Omental fat pad (tissue), 4 donors: Measurements from ENCODE around the gene ITGB6. TPM values are rescaled to one million over a fixed set of nuclear protein-coding genes. Genes with fewer than 3 reads are reported as not detected.

ENCODE experiments used
- ATAC-seq: fragments of 150-250 bp; one replicate; pipeline ENCODE4 v1.9.1; 2016; ENCODE audit warnings: mild to moderate bottlenecking, moderate library complexity; ENCODE audit not compliant: low FRiP score
- DNase-seq: peaks from one replicate; pipeline ENCODE4 v3.0.0-alpha.2; 2019; ENCODE audit warnings: low spot score
- total RNA-seq, 4 donors: library from RNA; depleted of rRNA; stranded (reverse); fragments of >200 nt; gene quantifications; one replicate each; pipeline ENCODE4 v1.1.0, GENCODE V29; 2016
- TF ChIP-seq, protein P1 (sequence below), 3 donors: fragments of 450-650 bp; IDR thresholded peaks; one replicate each; pipeline ENCODE4 v1.5.1; 2016 to 2017; ENCODE audit warnings: antibody characterized with exemption in 3 of 3, mild to moderate bottlenecking in 3 of 3, moderate library complexity in 2 of 3

Gene ITGB6
- total RNA-seq, 4 donors from 2014 or later: not detected

- DNase-seq (no peak), ATAC-seq (no peak)
- TF ChIP-seq, protein P1, sequence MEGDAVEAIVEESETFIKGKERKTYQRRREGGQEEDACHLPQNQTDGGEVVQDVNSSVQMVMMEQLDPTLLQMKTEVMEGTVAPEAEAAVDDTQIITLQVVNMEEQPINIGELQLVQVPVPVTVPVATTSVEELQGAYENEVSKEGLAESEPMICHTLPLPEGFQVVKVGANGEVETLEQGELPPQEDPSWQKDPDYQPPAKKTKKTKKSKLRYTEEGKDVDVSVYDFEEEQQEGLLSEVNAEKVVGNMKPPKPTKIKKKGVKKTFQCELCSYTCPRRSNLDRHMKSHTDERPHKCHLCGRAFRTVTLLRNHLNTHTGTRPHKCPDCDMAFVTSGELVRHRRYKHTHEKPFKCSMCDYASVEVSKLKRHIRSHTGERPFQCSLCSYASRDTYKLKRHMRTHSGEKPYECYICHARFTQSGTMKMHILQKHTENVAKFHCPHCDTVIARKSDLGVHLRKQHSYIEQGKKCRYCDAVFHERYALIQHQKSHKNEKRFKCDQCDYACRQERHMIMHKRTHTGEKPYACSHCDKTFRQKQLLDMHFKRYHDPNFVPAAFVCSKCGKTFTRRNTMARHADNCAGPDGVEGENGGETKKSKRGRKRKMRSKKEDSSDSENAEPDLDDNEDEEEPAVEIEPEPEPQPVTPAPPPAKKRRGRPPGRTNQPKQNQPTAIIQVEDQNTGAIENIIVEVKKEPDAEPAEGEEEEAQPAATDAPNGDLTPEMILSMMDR (IDR thresholded peaks at IDR 0.05): no peak
These were observed 123.2 kb downstream of the ITGB6 start for GRCh38 chr2:160076914-160077313.

- TF ChIP-seq, protein P1 (IDR thresholded peaks at IDR 0.05): no peak
- DNase-seq: no peak
- ATAC-seq: no peak
These were observed 123.8 kb downstream of the ITGB6 start for GRCh38 chr2:160076241-160076640.

- no peak for DNase-seq
- TF ChIP-seq, protein P1 (IDR thresholded peaks at IDR 0.05): no peak
- ATAC-seq: no peak
These were observed 124.9 kb downstream of the ITGB6 start for GRCh38 chr2:160075171-160075570.

DNA sequence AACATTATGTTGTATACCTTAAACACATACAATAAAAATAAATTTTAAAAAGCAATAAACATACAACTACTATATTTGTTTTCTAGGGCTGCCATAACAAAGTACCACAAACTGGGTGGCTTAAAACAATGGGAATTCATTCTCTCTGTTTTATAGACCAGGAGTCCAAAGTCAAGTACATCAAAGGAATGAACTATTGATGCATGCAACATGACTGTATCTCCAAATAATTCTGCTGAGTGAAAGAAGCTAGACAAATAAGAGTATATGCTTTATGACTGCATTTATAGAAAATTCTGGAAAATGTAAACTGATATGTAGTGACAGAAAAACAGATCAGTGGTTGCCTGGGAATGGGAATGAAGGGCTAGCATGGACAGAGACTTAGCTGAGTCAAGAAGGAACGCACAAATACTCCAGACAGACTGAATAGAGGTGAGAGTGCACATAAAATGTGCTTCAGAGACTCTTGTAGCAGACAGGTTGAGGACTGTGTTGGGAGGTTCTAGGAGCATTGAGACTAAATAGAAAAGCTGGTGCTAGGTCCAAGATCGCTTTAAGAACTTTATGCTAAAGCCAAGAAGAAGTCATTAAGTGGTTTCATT, 126.7 kb downstream of the ITGB6 start:
- no peak for DNase-seq
- TF ChIP-seq, protein P1 (IDR thresholded peaks at IDR 0.05): no peak
- no peak for ATAC-seq

DNA sequence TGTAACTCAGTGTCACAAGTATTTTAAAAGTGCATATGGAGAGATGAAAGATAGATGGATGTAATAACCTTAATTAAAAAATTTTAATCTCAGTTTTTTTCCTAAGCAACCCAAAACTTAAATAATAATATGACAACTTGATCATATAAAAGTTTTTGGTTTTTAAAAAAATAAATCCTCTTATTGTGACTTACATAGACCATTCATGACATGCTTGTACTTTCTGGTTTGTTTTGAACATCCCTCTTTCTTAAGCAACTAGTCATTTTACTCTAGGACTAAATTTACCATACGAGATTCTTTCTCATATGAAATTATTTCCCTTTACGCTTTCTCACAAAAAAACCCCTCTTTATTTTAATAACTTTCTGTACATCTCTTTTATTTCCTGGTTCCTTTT, 131.2 kb downstream of the ITGB6 start:
- DNase-seq (no peak), ATAC-seq (no peak)

GRCh38 chr2:160064916-160065315, 135.2 kb downstream of the ITGB6 start:
- TF ChIP-seq, protein P1 (IDR thresholded peaks at IDR 0.05): no peak
- no peak for ATAC-seq

More for the DNA sequence above, 131.2 kb downstream of the ITGB6 start:
- TF ChIP-seq, protein P1 (IDR thresholded peaks at IDR 0.05): no peak

GRCh38 chr2:160063879-160064612, 136.0 kb downstream of the ITGB6 start:
- no peak for ATAC-seq
- TF ChIP-seq, protein P1 (IDR thresholded peaks at IDR 0.05): no peak
- no peak for DNase-seq

More at GRCh38 chr2:160064916-160065315, 135.2 kb downstream of the ITGB6 start:
- DNase-seq: no peak
